OCI-LY1 (cell line): ENCODE results near the gene RFC5.

Experiments used
- H2AFZ ChIP-seq: fragments of 200-600 bp; sonication (generic), shearing (Covaris generic); 2 replicates; pipeline ENCODE4 v1.6.0; 2014; ENCODE audit warnings: antibody characterized with exemption, mild to moderate bottlenecking, low read length
- H3F3A ChIP-seq: fragments of 200-600 bp; sonication (generic), shearing (Covaris generic); 2 replicates; pipeline ENCODE4 v1.6.0; 2014; ENCODE audit warnings: mild to moderate bottlenecking, antibody characterized with exemption, low read length, moderate library complexity; ENCODE audit not compliant: insufficient read depth
- H3K27ac ChIP-seq: fragments of 200-600 bp; sonication (generic); 2 replicates; pipeline ENCODE4 v1.5.1; 2014; ENCODE audit warnings: low read length, mixed run types, mild to moderate bottlenecking, low read depth; ENCODE audit not compliant: poor library complexity, severe bottlenecking
- H3K27me3 ChIP-seq: fragments of 200-600 bp; sonication (generic); 2 replicates; pipeline ENCODE4 v1.6.0; 2014; ENCODE audit warnings: antibody characterized with exemption, mild to moderate bottlenecking, low read length, moderate library complexity; ENCODE audit not compliant: insufficient read depth
- H3K36me3 ChIP-seq: fragments of 200-600 bp; sonication (generic); 2 replicates; pipeline ENCODE4 v1.6.1; 2014; ENCODE audit warnings: mild to moderate bottlenecking, antibody characterized with exemption, low read length, moderate library complexity, mixed read lengths; ENCODE audit not compliant: insufficient read depth
- H3K4me1 ChIP-seq: fragments of 200-600 bp; sonication (generic); 2 replicates; pipeline ENCODE4 v1.5.1; 2014; ENCODE audit warnings: mild to moderate bottlenecking, low read length, moderate library complexity; ENCODE audit not compliant: insufficient read depth, severe bottlenecking
- H3K4me2 ChIP-seq: fragments of 200-600 bp; sonication (generic), shearing (Covaris generic); 2 replicates; pipeline ENCODE4 v1.6.1; 2014; ENCODE audit warnings: low read length
- H3K4me3 ChIP-seq: fragments of 200-600 bp; sonication (generic); 2 replicates; pipeline ENCODE4 v1.5.1; 2014; ENCODE audit warnings: low read length, low read depth, mild to moderate bottlenecking, mixed read lengths; ENCODE audit not compliant: poor library complexity, severe bottlenecking
- H3K79me2 ChIP-seq: fragments of 200-600 bp; shearing (Covaris generic); 2 replicates; pipeline ENCODE4 v1.6.1; 2016; ENCODE audit warnings: mixed run types, low read length, mixed read lengths; ENCODE audit not compliant: insufficient read depth
- H3K9ac ChIP-seq: fragments of 200-600 bp; sonication (generic), shearing (Covaris generic); 2 replicates; pipeline ENCODE4 v1.6.1; 2014; ENCODE audit warnings: mild to moderate bottlenecking, low read length, mixed read lengths
- H3K9me2 ChIP-seq: fragments of 200-600 bp; sonication (generic), shearing (Covaris generic); 2 replicates; pipeline ENCODE4 v1.6.1; 2014; ENCODE audit warnings: low read depth, mild to moderate bottlenecking, low read length, mixed read lengths
- H3K9me3 ChIP-seq: fragments of 200-600 bp; shearing (Covaris generic); 2 replicates; pipeline ENCODE4 v1.6.1; 2014; ENCODE audit warnings: low read length, mixed read lengths
- H4K20me1 ChIP-seq: fragments of 200-600 bp; sonication (generic), shearing (Covaris generic); 2 replicates; pipeline ENCODE4 v1.6.0; 2016; ENCODE audit warnings: mild to moderate bottlenecking, low read length; ENCODE audit not compliant: insufficient read depth
- EZH2 ChIP-seq: fragments of 200-600 bp; sonication (generic), shearing (Covaris generic); IDR thresholded peaks from 2 replicates; pipeline ENCODE4 v1.8.0; 2017; ENCODE audit warnings: borderline replicate concordance, mixed run types, mild to moderate bottlenecking, antibody characterized with exemption, low read length, moderate library complexity, mixed read lengths
- TF ChIP-seq, protein P1 (sequence below): fragments of 200-600 bp; sonication (generic), shearing (Covaris generic); IDR thresholded peaks from 2 replicates; pipeline ENCODE4 v1.5.1; 2017; ENCODE audit warnings: mild to moderate bottlenecking, antibody characterized with exemption, low read length, moderate library complexity, mixed read lengths

RFC5 gene

DNA sequence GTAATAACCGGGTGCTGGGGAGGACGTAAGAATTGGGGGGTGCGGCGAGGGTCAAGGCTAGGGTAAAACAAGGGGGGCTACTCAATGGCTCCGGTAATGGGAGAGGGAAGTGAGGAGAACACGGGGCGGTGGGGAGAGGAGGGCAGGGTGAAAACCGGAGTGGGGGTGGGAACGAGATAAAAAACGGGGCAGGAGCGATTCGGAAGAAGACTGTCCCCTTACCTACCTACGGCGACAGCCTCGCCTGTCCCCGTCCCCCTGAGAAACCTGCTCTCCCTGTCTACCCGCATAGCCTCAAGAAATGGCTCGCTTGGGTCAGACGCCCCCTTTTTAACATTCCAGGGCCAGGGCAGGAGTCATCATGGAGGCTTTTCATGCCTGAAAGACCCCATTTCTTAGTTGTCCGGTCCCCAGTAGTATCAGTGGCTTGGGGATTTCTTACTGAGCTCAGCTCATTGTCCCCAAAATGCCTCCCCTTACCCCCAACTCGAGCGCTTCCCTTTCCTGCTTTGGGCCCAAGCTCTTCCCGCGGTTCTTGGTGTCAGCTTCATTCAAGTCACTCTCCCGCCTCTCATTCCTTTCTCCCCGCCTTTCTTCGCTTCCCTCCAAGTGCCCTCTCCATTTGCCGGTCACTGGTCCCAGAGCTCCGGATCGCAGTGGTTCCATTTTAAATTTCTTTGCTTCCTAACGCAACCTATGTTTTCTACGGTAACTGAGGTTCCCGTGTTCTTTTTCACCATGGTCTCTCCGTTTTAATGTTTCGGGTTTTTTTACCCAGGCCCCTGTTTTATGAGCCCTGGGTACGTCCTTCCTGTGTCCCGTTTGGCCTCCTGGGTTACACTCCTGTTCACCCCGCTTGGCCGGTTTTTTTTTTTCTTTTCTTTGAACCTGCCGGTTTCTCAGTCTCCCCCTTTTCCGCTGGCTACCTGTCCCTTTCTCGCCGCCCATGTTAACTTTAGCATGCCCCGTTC is 45.7 kb downstream of the RFC5 start:
- Histone ChIP-seq H3K27ac (no peak overlapping the region), H3K9me3 (no peaks in the 10 kb centered on the region), H3F3A (0 out of 2 replicates have a peak, but pooled peaks cover 4% of the 10 kb centered on the region), H3K9ac (peak overlapping the region; percentile 81), H3K79me2 (no peaks in the 10 kb centered on the region), H2AFZ (no peak overlapping the region; the same call in 1 of the 2 replicates), H3K27me3 (peaks cover 4% of the 10 kb centered on the region; the same call in 1 of the 2 replicates), H3K4me2 (peak overlapping the region; percentile 86), H3K4me1 (peaks cover 20% of the 10 kb centered on the region), H3K9me2 (no peaks in the 10 kb centered on the region), H4K20me1 (no peaks in the 10 kb centered on the region), H3K4me3 (peak overlapping the region; percentile 80), H3K36me3 (no peaks in the 10 kb centered on the region)
- TF ChIP-seq, protein P1, sequence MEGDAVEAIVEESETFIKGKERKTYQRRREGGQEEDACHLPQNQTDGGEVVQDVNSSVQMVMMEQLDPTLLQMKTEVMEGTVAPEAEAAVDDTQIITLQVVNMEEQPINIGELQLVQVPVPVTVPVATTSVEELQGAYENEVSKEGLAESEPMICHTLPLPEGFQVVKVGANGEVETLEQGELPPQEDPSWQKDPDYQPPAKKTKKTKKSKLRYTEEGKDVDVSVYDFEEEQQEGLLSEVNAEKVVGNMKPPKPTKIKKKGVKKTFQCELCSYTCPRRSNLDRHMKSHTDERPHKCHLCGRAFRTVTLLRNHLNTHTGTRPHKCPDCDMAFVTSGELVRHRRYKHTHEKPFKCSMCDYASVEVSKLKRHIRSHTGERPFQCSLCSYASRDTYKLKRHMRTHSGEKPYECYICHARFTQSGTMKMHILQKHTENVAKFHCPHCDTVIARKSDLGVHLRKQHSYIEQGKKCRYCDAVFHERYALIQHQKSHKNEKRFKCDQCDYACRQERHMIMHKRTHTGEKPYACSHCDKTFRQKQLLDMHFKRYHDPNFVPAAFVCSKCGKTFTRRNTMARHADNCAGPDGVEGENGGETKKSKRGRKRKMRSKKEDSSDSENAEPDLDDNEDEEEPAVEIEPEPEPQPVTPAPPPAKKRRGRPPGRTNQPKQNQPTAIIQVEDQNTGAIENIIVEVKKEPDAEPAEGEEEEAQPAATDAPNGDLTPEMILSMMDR = no peak
- no peak for TF ChIP-seq EZH2

- Histone ChIP-seq H2AFZ (no peak overlapping the region), H3F3A (0 out of 2 replicates have a peak, but pooled peaks cover 4% of the 10 kb centered on the region), H3K4me2 (no peak overlapping the region), H3K9ac (no peak overlapping the region), H3K4me3 (no peak overlapping the region), H3K9me2 (no peaks in the 10 kb centered on the region), H3K9me3 (no peaks in the 10 kb centered on the region), H3K4me1 (peaks cover 20% of the 10 kb centered on the region), H3K27ac (no peak overlapping the region), H3K27me3 (peaks cover 4% of the 10 kb centered on the region; the same call in 1 of the 2 replicates), H3K36me3 (no peaks in the 10 kb centered on the region), H3K79me2 (no peaks in the 10 kb centered on the region), H4K20me1 (no peaks in the 10 kb centered on the region)
- no peak for TF ChIP-seq EZH2
- TF ChIP-seq, protein P1 = no peak
Observed at GRCh38 chr12:118063576-118064391, 47.3 kb downstream of the RFC5 start.

GRCh38 chr12:118064608-118065007 is 48.1 kb downstream of the RFC5 start:
- no peak overlapping the region for H2AFZ ChIP-seq
- H3K36me3 ChIP-seq = no peaks in the 10 kb centered on the region
- H3K27ac ChIP-seq = no peak overlapping the region
- H3F3A ChIP-seq = 0 out of 2 replicates have a peak, but pooled peaks cover under 1% of the 10 kb centered on the region
- TF ChIP-seq EZH2 = no peak
- TF ChIP-seq, protein P1 = peak; percentile 25; the same call in 1 of the 2 replicates
- H3K27me3 ChIP-seq = peaks cover 4% of the 10 kb centered on the region; the same call in 1 of the 2 replicates
- H3K4me2 ChIP-seq = no peak overlapping the region
- peaks cover 20% of the 10 kb centered on the region for H3K4me1 ChIP-seq
- no peaks in the 10 kb centered on the region for H3K79me2 ChIP-seq
- no peaks in the 10 kb centered on the region for H4K20me1 ChIP-seq
- H3K4me3 ChIP-seq = no peak overlapping the region
- H3K9me3 ChIP-seq = no peaks in the 10 kb centered on the region
- no peaks in the 10 kb centered on the region for H3K9me2 ChIP-seq
- no peak overlapping the region for H3K9ac ChIP-seq
